ENCODE results near the gene LIMK2. TPM values are rescaled to one million over a fixed set of nuclear protein-coding genes. Genes with fewer than 3 reads are reported as not detected.
A peak's percentile ranks its signal among the peaks of the same experiment; 100 is the strongest.

LIMK2 gene
- total RNA-seq, 4 donors from 2014 or later, result 50.0 to 67.2 (median 56.9) TPM

- H3K27me3 ChIP-seq, result no peaks in the 10 kb centered on the region
- DNase-seq (ENCODE audit: low spot score in 2 of 2), result no peak
- 44% methylated on average over 4 of the region's 4 CpGs for WGBS, 2 donors
These were observed 38.9 kb downstream of the LIMK2 start for GRCh38 chr22:31250740-31251600.

GRCh38 chr22:31253949-31254348, 41.9 kb downstream of the LIMK2 start:
- no peaks in the 10 kb centered on the region for H3K27me3 ChIP-seq
- TF ChIP-seq EP300 (IDR thresholded peaks at IDR 0.05) (no peak), POLR2A (IDR thresholded peaks at IDR 0.05) (no peak), CTCF (IDR thresholded peaks at IDR 0.05) (no peak)
- no peaks in the 10 kb centered on the region for H3K9me3 ChIP-seq
- H3K4me1 ChIP-seq, result peaks cover 0 to 39% (median 14%) of the 10 kb centered on the region in 4 donors
- H3K36me3 ChIP-seq, result peaks cover 0 to 9% (median 0%) of the 10 kb centered on the region in 3 donors
- peak overlapping the region in 2 of 4 donors; percentile 15 to 58 for H3K27ac ChIP-seq
- DNase-seq (ENCODE audit: low spot score in 2 of 2), result no peak
- WGBS, 2 donors, result 85 to 89% methylated on average over 4 of the region's 4 CpGs
- H3K4me3 ChIP-seq, result no peak overlapping the region

More at GRCh38 chr22:31250740-31251600, 38.9 kb downstream of the LIMK2 start:
- no peak for TF ChIP-seq POLR2A (IDR thresholded peaks at IDR 0.05)
- TF ChIP-seq EP300 (IDR thresholded peaks at IDR 0.05), result no peak
- TF ChIP-seq CTCF (IDR thresholded peaks at IDR 0.05), result no peak
- H3K9me3 ChIP-seq, result no peaks in the 10 kb centered on the region
- H3K4me3 ChIP-seq, result no peak overlapping the region
- H3K27ac ChIP-seq, result peak overlapping the region in 3 of 4 donors; percentile 43 to 71 (median 68)
- H3K4me1 ChIP-seq, result peaks cover 0 to 54% (median 15%) of the 10 kb centered on the region in 4 donors
- no peaks in the 10 kb centered on the region for H3K36me3 ChIP-seq

- no peak overlapping the region for H3K4me3 ChIP-seq
- no peaks in the 10 kb centered on the region for H3K27me3 ChIP-seq
- TF ChIP-seq POLR2A (IDR thresholded peaks at IDR 0.05) (no peak), EP300 (IDR thresholded peaks at IDR 0.05) (no peak)
- no peak overlapping the region for H3K27ac ChIP-seq
- H3K9me3 ChIP-seq, result no peaks in the 10 kb centered on the region
- 90 to 94% methylated on average over 8 of the region's 8 CpGs for WGBS, 2 donors
- DNase-seq (ENCODE audit: low spot score in 2 of 2), result no peak
- H3K36me3 ChIP-seq, result peaks cover 6 to 66% (median 18%) of the 10 kb centered on the region in 3 donors
- no peaks in the 10 kb centered on the region for H3K4me1 ChIP-seq
These were observed 47.8 kb downstream of the LIMK2 start for GRCh38 chr22:31259798-31260473.

- no peak for DNase-seq (ENCODE audit: low spot score in 2 of 2)
- Histone ChIP-seq H3K36me3 (peaks cover 6 to 71% (median 18%) of the 10 kb centered on the region in 3 donors), H3K9me3 (no peaks in the 10 kb centered on the region), H3K4me3 (no peak overlapping the region), H3K4me1 (no peaks in the 10 kb centered on the region), H3K27me3 (no peaks in the 10 kb centered on the region), H3K27ac (no peak overlapping the region)
- TF ChIP-seq EP300 (IDR thresholded peaks at IDR 0.05) (no peak), CTCF (IDR thresholded peaks at IDR 0.05) (no peak), POLR2A (IDR thresholded peaks at IDR 0.05) (no peak)
- WGBS, 2 donors, result 95 to 97% methylated on average over 3 of the region's 3 CpGs
These were observed 48.4 kb downstream of the LIMK2 start for GRCh38 chr22:31260474-31260856.

- TF ChIP-seq EP300 (IDR thresholded peaks at IDR 0.05) (no peak), CTCF (IDR thresholded peaks at IDR 0.05) (no peak), POLR2A (IDR thresholded peaks at IDR 0.05) (no peak)
- H3K36me3 ChIP-seq, result peaks cover 6 to 92% (median 18%) of the 10 kb centered on the region in 3 donors
- H3K4me3 ChIP-seq, result no peak overlapping the region
- no peaks in the 10 kb centered on the region for H3K9me3 ChIP-seq
- DNase-seq (ENCODE audit: low spot score in 2 of 2), result no peak
- H3K27ac ChIP-seq, result no peak overlapping the region
- no peaks in the 10 kb centered on the region for H3K4me1 ChIP-seq
- 77 to 87% methylated on average over 10 to 13 of the region's 13 CpGs for WGBS, 2 donors
- no peaks in the 10 kb centered on the region for H3K27me3 ChIP-seq
These were observed 50.4 kb downstream of the LIMK2 start for GRCh38 chr22:31262312-31263133.
